Placental pericyte (primary cell): ENCODE data around the gene PSG1. TPM values are rescaled to one million over a fixed set of nuclear protein-coding genes. Genes with fewer than 3 reads are reported as not detected.

ENCODE experiments used
- total RNA-seq: library from RNA; depleted of rRNA; stranded (reverse); fragments of >200 nt; gene quantifications from 2 replicates; pipeline ENCODE4 v1.2.3, GENCODE V29; 2012

The PSG1 gene
- 0.43 and 0.44 TPM in 2 replicates for total RNA-seq

DNA sequence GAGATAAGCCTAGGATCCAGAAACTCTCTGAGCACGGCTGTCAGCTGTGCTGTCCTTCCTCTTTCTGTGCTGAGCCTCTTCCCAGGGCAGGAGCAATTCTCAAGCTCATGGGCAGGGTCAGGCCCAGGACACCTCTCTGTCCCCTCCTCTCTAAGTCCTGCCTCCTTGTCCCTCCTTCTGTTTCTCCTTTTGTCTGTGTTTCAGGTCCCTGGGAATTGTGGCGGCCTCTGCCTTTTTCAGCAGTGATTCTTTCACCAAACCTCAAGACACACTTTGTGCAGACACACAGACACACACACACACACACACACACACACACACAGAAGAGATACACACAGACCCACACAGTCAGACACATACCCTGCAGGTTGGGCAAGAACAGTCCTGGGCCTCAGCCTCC lies at the start of gene PSG1:
TSS of gene PSG1 (minus strand) at position 101 of the 400 bp plus-strand sequence. CDS start 132 bp downstream, outside the sequence.

GRCh38 chr19:42917634-42918033 lies 38.1 kb upstream of the PSG1 start, which contains the start of gene PSG6:
Gene PSG6, minus strand, starts transcription at chr19:42917894. Its CDS starts 102 bp downstream, at chr19:42917792.

Other genes starting within 250 kb of the PSG1 start
- not detected in 2 replicates for gene PSG3, start 139.2 kb downstream of the PSG1 start, total RNA-seq
- not detected in 2 replicates for gene PSG8, start 114.0 kb downstream of the PSG1 start, total RNA-seq
- gene PSG6, start 38.2 kb upstream of the PSG1 start, total RNA-seq: not detected in 2 replicates
- under 0.01 TPM in 1 of 2 replicates, not detected in the other for gene PSG7, start 57.5 kb upstream of the PSG1 start, total RNA-seq
- not detected in 2 replicates for gene PSG11, start 146.8 kb upstream of the PSG1 start, total RNA-seq
- gene PSG2, start 203.0 kb upstream of the PSG1 start, total RNA-seq: 0.14 TPM in 1 of 2 replicates, not detected in the other